Breast epithelium (tissue), 4 donors: ENCODE measurements around the gene ZNF76. TPM values are rescaled to one million over a fixed set of nuclear protein-coding genes. Genes with fewer than 3 reads are reported as not detected.

ENCODE experiments used
- DNase-seq, 2 donors: peaks; one replicate each; pipeline ENCODE4 v3.0.0-alpha.2; 2019; ENCODE audit warnings: low spot score in 2 of 2
- H3K27ac ChIP-seq, 2 donors: fragments of 200-600 bp; sonication (generic) in 1 of 2; one replicate each; pipeline ENCODE4 v1.5.1; 2016 to 2019; ENCODE audit warnings: mild to moderate bottlenecking in 1 of 2
- H3K27me3 ChIP-seq, 2 donors: fragments of 200-600 bp; sonication (generic) in 1 of 2; one replicate each; pipeline versions ENCODE4 v1.5.1 to v1.6.0; 2017 to 2019; ENCODE audit warnings: control low read depth in 1 of 2, mild to moderate bottlenecking in 1 of 2
- H3K36me3 ChIP-seq: fragments of 200-600 bp; one replicate; pipeline ENCODE4 v1.5.1; 2019
- H3K4me1 ChIP-seq, 2 donors: fragments of 200-600 bp; sonication (generic); one replicate each; pipeline ENCODE4 v1.5.1; 2016 to 2019; ENCODE audit warnings: control low read depth in 1 of 2
- H3K4me3 ChIP-seq, 3 donors: fragments of 200-600 bp; sonication (generic); 1 replicate in 2 of 3; 2 replicates in 1 of 3; pipeline ENCODE4 v1.5.1; 2016 to 2019; ENCODE audit warnings: mild to moderate bottlenecking in 3 of 3, moderate library complexity in 2 of 3
- H3K9me3 ChIP-seq, 2 donors: fragments of 200-600 bp; sonication (generic) in 1 of 2; one replicate each; pipeline ENCODE4 v1.5.1; 2016 to 2019; ENCODE audit warnings: control low read depth in 1 of 2
- CTCF ChIP-seq, 3 donors: fragments of 450-650 bp; IDR thresholded peaks; one replicate each; pipeline ENCODE4 v1.5.1; 2016 to 2017; ENCODE audit warnings: antibody characterized with exemption in 3 of 3, mild to moderate bottlenecking in 3 of 3, moderate library complexity in 3 of 3
- POLR2A ChIP-seq: fragments of 450-650 bp; IDR thresholded peaks from one replicate; pipeline ENCODE4 v1.6.1; 2016; ENCODE audit warnings: antibody characterized with exemption, mild to moderate bottlenecking, moderate library complexity
- POLR2AphosphoS5 ChIP-seq, 3 donors: sonication (generic); formaldehyde crosslinking; IDR thresholded peaks; one replicate each; pipeline ENCODE4 v1.6.1; 2017; ENCODE audit warnings: antibody characterized with exemption in 3 of 3
- intact Hi-C: fragments of 100-400 bp; cut with DNase I; formaldehyde crosslinking; loops from one replicate; pipeline ENCODE4 v1.15.1; 2023; ENCODE audit warnings: low total_unique reads
- total RNA-seq, 3 donors: library from RNA; depleted of rRNA; stranded (reverse); fragments of >200 nt; gene quantifications; one replicate each; pipeline ENCODE4 v1.1.0, GENCODE V29; 2016

ZNF76 gene
- total RNA-seq, 3 donors from 2014 or later = 32.3 to 53.0 (median 46.9) TPM

DNA sequence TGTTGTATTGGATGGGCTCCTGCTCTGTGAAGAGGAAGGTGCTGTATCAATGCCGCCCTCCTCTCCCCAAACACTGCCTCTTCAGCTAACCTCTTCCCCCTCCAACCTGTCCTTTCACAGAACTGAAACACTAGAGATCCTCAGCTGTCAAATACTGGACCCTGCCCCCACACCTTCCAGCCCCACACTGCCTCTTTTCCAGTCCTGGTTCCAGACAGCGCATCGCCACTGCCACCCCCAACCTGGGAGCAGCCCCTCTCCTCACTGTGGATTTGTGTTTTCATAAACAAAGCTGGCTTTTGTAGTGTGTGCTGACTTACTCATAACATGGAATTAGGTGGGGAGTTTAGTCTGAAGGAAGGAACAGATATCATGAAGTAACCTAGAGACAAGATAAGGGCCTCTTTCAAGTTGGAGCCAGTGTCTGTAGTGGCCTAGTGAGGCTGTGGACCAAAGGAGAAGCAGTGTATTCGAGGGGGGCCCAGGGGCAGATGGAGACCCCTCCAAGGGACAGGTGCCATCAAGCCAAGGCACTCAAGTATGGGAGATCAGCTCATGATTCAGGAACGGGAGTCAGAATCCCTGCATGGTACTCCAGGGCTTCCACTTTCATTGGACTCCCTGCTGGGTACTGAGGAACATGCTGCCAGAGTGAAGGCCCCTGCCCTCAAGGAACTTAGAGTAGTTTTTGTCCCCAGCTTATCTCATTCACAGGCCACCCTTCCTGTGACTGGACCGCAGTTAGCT, 43.7 kb upstream of the ZNF76 start:
- Histone ChIP-seq H3K36me3 (no peaks in the 10 kb centered on the region), H3K4me1 (peaks cover 4 to 14% of the 10 kb centered on the region in 2 donors), H3K27me3 (peaks cover 6 to 18% of the 10 kb centered on the region in 2 donors), H3K27ac (no peak overlapping the region), H3K4me3 (no peak overlapping the region), H3K9me3 (no peaks in the 10 kb centered on the region)
- DNase-seq = no peak
- intact Hi-C loops = no loop called here
- no peak for TF ChIP-seq CTCF (IDR thresholded peaks at IDR 0.05)

DNA sequence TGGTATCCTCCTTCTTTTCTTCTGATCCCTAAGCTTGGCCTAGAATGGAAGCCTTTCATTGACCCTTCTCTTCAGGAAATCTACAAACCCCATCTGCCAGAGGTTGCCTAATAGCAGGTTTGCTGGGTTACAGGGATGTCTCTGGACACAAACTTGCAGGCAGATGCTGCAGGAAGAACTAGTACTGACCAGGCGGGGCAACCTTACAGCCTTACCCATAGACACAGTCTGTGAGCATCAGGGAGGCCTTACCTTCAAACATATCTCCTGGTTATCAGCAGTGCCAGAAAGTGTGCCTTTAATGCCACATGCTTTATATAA, 43.2 kb upstream of the ZNF76 start:
- no peak for TF ChIP-seq POLR2AphosphoS5 (IDR thresholded peaks at IDR 0.05)
- TF ChIP-seq POLR2A = no peak
- TF ChIP-seq CTCF (IDR thresholded peaks at IDR 0.05) = no peak

GRCh38 chr6:35216851-35217811, 42.4 kb upstream of the ZNF76 start:
- Histone ChIP-seq H3K27ac (no peak overlapping the region), H3K4me1 (peaks cover 4 to 14% of the 10 kb centered on the region in 2 donors), H3K4me3 (no peak overlapping the region), H3K27me3 (peaks cover 6 to 18% of the 10 kb centered on the region in 2 donors), H3K9me3 (no peaks in the 10 kb centered on the region), H3K36me3 (no peaks in the 10 kb centered on the region)
- no peak for DNase-seq
- TF ChIP-seq POLR2AphosphoS5 (IDR thresholded peaks at IDR 0.05) (no peak), CTCF (IDR thresholded peaks at IDR 0.05) (no peak), POLR2A (no peak)
- intact Hi-C loops = no loop called here

More for the DNA sequence above, 43.2 kb upstream of the ZNF76 start:
- Histone ChIP-seq H3K27ac (no peak overlapping the region), H3K27me3 (peaks cover 6 to 18% of the 10 kb centered on the region in 2 donors), H3K4me1 (peaks cover 4 to 14% of the 10 kb centered on the region in 2 donors), H3K36me3 (no peaks in the 10 kb centered on the region), H3K9me3 (no peaks in the 10 kb centered on the region), H3K4me3 (no peak overlapping the region)
- intact Hi-C loops = no loop called here
- no peak for DNase-seq

DNA sequence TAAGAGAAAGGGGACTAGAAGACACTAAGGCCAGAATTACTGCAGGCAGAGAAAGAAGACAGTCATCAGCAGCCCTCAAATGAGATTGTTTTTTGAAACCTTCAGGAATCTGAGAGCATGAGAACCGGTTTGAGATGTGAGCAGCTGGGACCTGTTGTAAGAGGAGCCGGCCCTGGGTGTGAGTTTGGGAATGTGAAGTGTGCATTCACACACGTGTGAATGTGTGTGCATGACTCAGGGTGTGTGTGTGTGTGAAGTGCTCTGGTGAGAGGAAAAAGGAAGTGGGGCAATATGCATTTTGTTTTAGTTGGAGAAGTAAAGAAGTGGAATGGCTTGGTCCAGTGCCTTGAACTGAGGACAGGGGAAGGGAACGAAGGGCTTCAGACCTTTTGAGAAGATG, 41.5 kb upstream of the ZNF76 start:
- H3K9me3 ChIP-seq = no peaks in the 10 kb centered on the region
- H3K27ac ChIP-seq = no peak overlapping the region
- H3K36me3 ChIP-seq = no peaks in the 10 kb centered on the region
- intact Hi-C loops = no loop called here
- TF ChIP-seq POLR2AphosphoS5 (IDR thresholded peaks at IDR 0.05) (no peak), POLR2A (no peak), CTCF (IDR thresholded peaks at IDR 0.05) (no peak)
- no peak overlapping the region for H3K4me3 ChIP-seq
- peaks cover 6 to 18% of the 10 kb centered on the region in 2 donors for H3K27me3 ChIP-seq
- H3K4me1 ChIP-seq = peaks cover 4 to 14% of the 10 kb centered on the region in 2 donors
- DNase-seq = no peak

DNA sequence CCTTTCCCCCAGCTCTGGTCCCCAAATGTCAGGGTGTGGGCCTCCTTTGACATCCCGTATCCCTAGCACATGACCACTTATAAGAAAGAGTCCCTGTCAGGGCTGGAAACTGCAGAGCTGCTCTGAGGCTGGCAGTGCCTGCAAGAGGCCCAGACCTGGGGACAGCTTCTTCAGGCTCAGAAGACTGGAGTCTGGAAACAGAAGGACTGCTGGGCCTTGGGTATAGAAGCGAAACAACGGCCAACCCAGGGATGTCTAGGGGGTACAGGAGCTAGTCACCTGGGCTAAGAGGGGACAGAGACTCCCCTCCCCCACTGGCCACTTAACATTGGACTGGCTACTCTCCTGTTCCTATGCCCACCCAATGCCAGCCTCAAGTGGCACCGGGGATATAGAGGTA, 41.1 kb upstream of the ZNF76 start:
- TF ChIP-seq CTCF (IDR thresholded peaks at IDR 0.05) (no peak), POLR2A (no peak), POLR2AphosphoS5 (IDR thresholded peaks at IDR 0.05) (no peak)
- H3K4me3 ChIP-seq = no peak overlapping the region
- H3K4me1 ChIP-seq = peaks cover 4 to 11% of the 10 kb centered on the region in 2 donors
- H3K27ac ChIP-seq = no peak overlapping the region
- intact Hi-C loops = no loop called here
- no peaks in the 10 kb centered on the region for H3K36me3 ChIP-seq
- H3K9me3 ChIP-seq = no peaks in the 10 kb centered on the region
- H3K27me3 ChIP-seq = peaks cover 6 to 14% of the 10 kb centered on the region in 2 donors
- no peak for DNase-seq
